H9 (cell line): ENCODE results near the gene PPA1. TPM values are rescaled to one million over a fixed set of nuclear protein-coding genes. Genes with fewer than 3 reads are reported as not detected.

Experiments used
- DNase-seq: peaks from one replicate; pipeline ENCODE4 v3.0.0-alpha.2; 2017
- H2AFZ ChIP-seq: one replicate; pipeline ENCODE4 v1.6.1; 2013; ENCODE audit warnings: mild to moderate bottlenecking, low read length, control low read depth, moderate library complexity
- H2AK5ac ChIP-seq: 2 replicates; pipeline ENCODE4 v1.6.1; 2013; ENCODE audit warnings: low read length, control low read depth, mixed read lengths; ENCODE audit not compliant: insufficient read length
- H2BK120ac ChIP-seq: one replicate; pipeline ENCODE4 v1.6.1; 2013; ENCODE audit warnings: low read depth, mild to moderate bottlenecking, low read length, control low read depth, inconsistent platforms; ENCODE audit not compliant: poor library complexity, severe bottlenecking
- H2BK12ac ChIP-seq: 2 replicates; pipeline ENCODE4 v1.6.1; 2013; ENCODE audit warnings: low read length, control low read depth, mixed read lengths, low read depth; ENCODE audit not compliant: insufficient read length
- H2BK15ac ChIP-seq: 2 replicates; pipeline ENCODE4 v1.6.1; 2013; ENCODE audit warnings: low read depth, low read length, control low read depth
- H2BK20ac ChIP-seq: one replicate; pipeline ENCODE4 v1.6.1; 2013; ENCODE audit warnings: low read depth, mild to moderate bottlenecking, low read length, control low read depth, inconsistent platforms; ENCODE audit not compliant: poor library complexity, severe bottlenecking
- H2BK5ac ChIP-seq: 2 replicates; pipeline ENCODE4 v1.6.1; 2013; ENCODE audit warnings: low read length, control low read depth, mixed read lengths; ENCODE audit not compliant: insufficient read length
- H3K14ac ChIP-seq: 2 replicates; pipeline ENCODE4 v1.6.1; 2013; ENCODE audit warnings: low read length, control low read depth; ENCODE audit not compliant: insufficient read depth
- H3K18ac ChIP-seq: 2 replicates; pipeline ENCODE4 v1.6.1; 2013; ENCODE audit warnings: low read depth, mild to moderate bottlenecking, mixed read lengths, low read length, control low read depth; ENCODE audit not compliant: insufficient read length
- H3K23ac ChIP-seq: 2 replicates; pipeline ENCODE4 v1.6.1; 2013; ENCODE audit warnings: low read length, control low read depth, mixed read lengths, low read depth; ENCODE audit not compliant: insufficient read length
- H3K23me2 ChIP-seq: 2 replicates; pipeline ENCODE4 v1.6.1; 2013; ENCODE audit warnings: low read depth, mild to moderate bottlenecking, mixed read lengths, low read length, control low read depth; ENCODE audit not compliant: insufficient read length, poor library complexity, severe bottlenecking
- H3K27ac ChIP-seq: 2 replicates; pipeline ENCODE4 v1.5.1; 2013; ENCODE audit warnings: low read length, control low read depth, mixed read lengths, low read depth; ENCODE audit not compliant: insufficient read length
- H3K27me3 ChIP-seq: 2 replicates; pipeline ENCODE4 v1.6.1; 2013; ENCODE audit warnings: low read length, control low read depth, inconsistent platforms; ENCODE audit not compliant: insufficient read depth
- H3K4ac ChIP-seq: 2 replicates; pipeline ENCODE4 v1.6.1; 2013; ENCODE audit warnings: low read depth, mild to moderate bottlenecking, control low read depth, inconsistent platforms, low read length, moderate library complexity
- H3K4me1 ChIP-seq: 2 replicates; pipeline ENCODE4 v1.6.1; 2013; ENCODE audit warnings: low read length, control low read depth, inconsistent platforms; ENCODE audit not compliant: insufficient read depth
- H3K4me2 ChIP-seq: 2 replicates; pipeline ENCODE4 v1.6.1; 2013; ENCODE audit warnings: low read length, control low read depth, mixed read lengths; ENCODE audit not compliant: insufficient read length, insufficient read depth
- H3K56ac ChIP-seq: 2 replicates; pipeline ENCODE4 v1.6.1; 2013; ENCODE audit warnings: low read depth, mild to moderate bottlenecking, mixed read lengths, low read length, control low read depth; ENCODE audit not compliant: insufficient read length
- H3K79me1 ChIP-seq: 2 replicates; pipeline ENCODE4 v1.6.1; 2013; ENCODE audit warnings: low read depth, mild to moderate bottlenecking, moderate library complexity, low read length, control low read depth, inconsistent platforms; ENCODE audit not compliant: insufficient read depth, poor library complexity, severe bottlenecking
- H3K79me2 ChIP-seq: 2 replicates; pipeline ENCODE4 v1.6.1; 2013; ENCODE audit warnings: low read length, control low read depth, inconsistent platforms; ENCODE audit not compliant: insufficient read depth
- H3K9ac ChIP-seq: 2 replicates; pipeline ENCODE4 v1.6.1; 2013; ENCODE audit warnings: low read length, control low read depth, mixed read lengths; ENCODE audit not compliant: insufficient read length; ENCODE audit errors: extremely low read depth
- H3K9me3 ChIP-seq: one replicate; pipeline ENCODE4 v1.6.1; 2013; ENCODE audit warnings: low read depth, low read length, inconsistent platforms; ENCODE audit not compliant: control insufficient read depth
- H3T11ph ChIP-seq: one replicate; pipeline ENCODE4 v1.6.1; 2013; ENCODE audit warnings: mild to moderate bottlenecking, low read length, control low read depth, inconsistent platforms
- H4K20me1 ChIP-seq: one replicate; pipeline ENCODE4 v1.6.1; 2013; ENCODE audit not compliant: control insufficient read depth, insufficient read length, insufficient read depth
- H4K5ac ChIP-seq: 2 replicates; pipeline ENCODE4 v1.6.1; 2013; ENCODE audit warnings: low read depth, mild to moderate bottlenecking, mixed read lengths, low read length, control low read depth; ENCODE audit not compliant: insufficient read length
- H4K8ac ChIP-seq: replicated peaks from 2 replicates; pipeline ENCODE4 v1.6.1; 2013; ENCODE audit warnings: low read length, control low read depth, mixed read lengths, low read depth; ENCODE audit not compliant: insufficient read length
- H4K91ac ChIP-seq: 2 replicates; pipeline ENCODE4 v1.6.1; 2013; ENCODE audit warnings: low read depth, mild to moderate bottlenecking, moderate library complexity, mixed read lengths, low read length, control low read depth; ENCODE audit not compliant: insufficient read length
- H3K27ac Mint-ChIP-seq, 3 experiments: 2 replicates in 2 of 3; 3 replicates in 1 of 3; pipeline ENCODE4 v1.8.0; 2020 to 2021; ENCODE audit warnings: mixed read lengths in 3 of 3, mild to moderate bottlenecking in 1 of 3, moderate library complexity in 1 of 3
- H3K27me3 Mint-ChIP-seq: 2 replicates; pipeline ENCODE4 v1.8.0; 2021; ENCODE audit warnings: low read depth, mild to moderate bottlenecking, moderate library complexity, mixed read lengths
- H3K36me3 Mint-ChIP-seq, 3 experiments: 2 replicates in 2 of 3; 3 replicates in 1 of 3; pipeline ENCODE4 v1.8.0; 2020 to 2021; ENCODE audit warnings: low read depth in 3 of 3, mixed read lengths in 3 of 3; ENCODE audit not compliant: insufficient read depth in 1 of 3
- H3K4me1 Mint-ChIP-seq, 2 experiments: 2 replicates each; pipeline ENCODE4 v1.8.0; 2020; ENCODE audit warnings: mixed read lengths in 2 of 2
- H3K4me3 Mint-ChIP-seq, 2 experiments: 2 replicates in 1 of 2; 3 replicates in 1 of 2; pipeline ENCODE4 v1.8.0; 2020 to 2021; ENCODE audit warnings: mild to moderate bottlenecking in 2 of 2, mixed read lengths in 2 of 2, moderate library complexity in 1 of 2
- H3K9me3 Mint-ChIP-seq, 2 experiments: 2 replicates in 1 of 2; 3 replicates in 1 of 2; pipeline ENCODE4 v1.8.0; 2020; ENCODE audit warnings: mild to moderate bottlenecking in 2 of 2, mixed read lengths in 2 of 2, moderate library complexity in 1 of 2
- WGBS: extraction: QIAGEN DNeasy Blood & Tissue Kit; methylation state at CpG from one replicate; pipeline ENCODE4 v1.1.7; 2013; ENCODE audit warnings: missing lambda C conversion rate, low lambda C conversion rate, mixed read lengths; ENCODE audit not compliant: insufficient read length; ENCODE audit errors: extremely low coverage; 5-methylcytosine and 5-hydroxymethylcytosine counted together
- total RNA-seq: library from RNA; stranded (reverse); gene quantifications from 2 replicates; pipeline ENCODE4 v1.2.1, GENCODE V29; 2021
- TF ChIP-seq, protein P1 (sequence below): fragments of 200-600 bp; sonication (generic); conservative IDR thresholded peaks from 3 replicates; pipeline ENCODE4 v1.8.0; 2021; ENCODE audit warnings: antibody characterized with exemption, mild to moderate bottlenecking

The PPA1 gene
- total RNA-seq, 1 experiment from 2014 or later, result 115 TPM

DNA sequence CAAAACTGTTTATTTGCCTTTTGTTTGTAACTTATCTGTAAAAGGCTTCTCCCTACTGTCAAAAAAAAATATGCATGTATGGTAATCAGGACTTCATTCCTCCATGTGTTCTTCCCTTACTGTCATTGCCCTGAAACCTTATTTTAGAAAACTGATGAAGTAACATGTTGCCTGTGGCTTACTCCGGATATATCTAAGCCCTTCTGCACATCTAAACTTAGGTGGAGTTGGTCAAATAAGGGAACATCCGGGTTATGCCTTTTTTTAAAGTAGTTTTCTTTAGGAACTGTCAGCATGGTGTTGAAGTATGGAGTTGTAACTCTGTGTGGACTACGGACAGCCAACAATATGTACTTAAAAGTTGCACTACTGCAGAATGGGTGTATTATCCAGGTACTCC, 69.1 kb downstream of the PPA1 start:
- H2BK15ac ChIP-seq, result no peak overlapping the region
- no peak overlapping the region for H3K18ac ChIP-seq
- no peak overlapping the region for H3K4me2 ChIP-seq
- no peaks in the 10 kb centered on the region for H3K9me3 ChIP-seq
- no peak overlapping the region for H3K27ac ChIP-seq
- Mint-ChIP-seq H3K27me3 (no peaks in the 10 kb centered on the region), H3K4me1 (peaks cover 14 to 22% of the 10 kb centered on the region in 2 experiments), H3K27ac (no peak overlapping the region), H3K9me3 (no peaks in the 10 kb centered on the region), H3K36me3 (peaks cover 4 to 39% (median 30%) of the 10 kb centered on the region in 3 experiments; a peak in 5 of 7 replicates), H3K4me3 (no peak overlapping the region)
- TF ChIP-seq, protein P1, sequence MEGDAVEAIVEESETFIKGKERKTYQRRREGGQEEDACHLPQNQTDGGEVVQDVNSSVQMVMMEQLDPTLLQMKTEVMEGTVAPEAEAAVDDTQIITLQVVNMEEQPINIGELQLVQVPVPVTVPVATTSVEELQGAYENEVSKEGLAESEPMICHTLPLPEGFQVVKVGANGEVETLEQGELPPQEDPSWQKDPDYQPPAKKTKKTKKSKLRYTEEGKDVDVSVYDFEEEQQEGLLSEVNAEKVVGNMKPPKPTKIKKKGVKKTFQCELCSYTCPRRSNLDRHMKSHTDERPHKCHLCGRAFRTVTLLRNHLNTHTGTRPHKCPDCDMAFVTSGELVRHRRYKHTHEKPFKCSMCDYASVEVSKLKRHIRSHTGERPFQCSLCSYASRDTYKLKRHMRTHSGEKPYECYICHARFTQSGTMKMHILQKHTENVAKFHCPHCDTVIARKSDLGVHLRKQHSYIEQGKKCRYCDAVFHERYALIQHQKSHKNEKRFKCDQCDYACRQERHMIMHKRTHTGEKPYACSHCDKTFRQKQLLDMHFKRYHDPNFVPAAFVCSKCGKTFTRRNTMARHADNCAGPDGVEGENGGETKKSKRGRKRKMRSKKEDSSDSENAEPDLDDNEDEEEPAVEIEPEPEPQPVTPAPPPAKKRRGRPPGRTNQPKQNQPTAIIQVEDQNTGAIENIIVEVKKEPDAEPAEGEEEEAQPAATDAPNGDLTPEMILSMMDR, result no peak
- no peaks in the 10 kb centered on the region for H3K79me1 ChIP-seq
- no peak overlapping the region for H3K14ac ChIP-seq
- H3K23ac ChIP-seq, result no peak overlapping the region
- WGBS, result no CpG with 5 or more reads among the region's 3 CpGs
- H4K8ac ChIP-seq, result no peak overlapping the region
- no peak overlapping the region for H2BK20ac ChIP-seq
- H4K20me1 ChIP-seq, result no peaks in the 10 kb centered on the region
- no peak overlapping the region for H3K56ac ChIP-seq
- H3K27me3 ChIP-seq, result no peaks in the 10 kb centered on the region
- peaks cover 34% of the 10 kb centered on the region; the same call in 1 of the 2 replicates for H3K79me2 ChIP-seq
- no peak overlapping the region for H2AFZ ChIP-seq
- no peak overlapping the region for H2BK5ac ChIP-seq
- no peak overlapping the region for H2BK120ac ChIP-seq
- no peak overlapping the region for H2BK12ac ChIP-seq
- no peaks in the 10 kb centered on the region for H3K23me2 ChIP-seq
- no peak overlapping the region for H3T11ph ChIP-seq
- DNase-seq, result no peak
- H3K9ac ChIP-seq, result no peak overlapping the region
- no peak overlapping the region for H4K5ac ChIP-seq
- no peaks in the 10 kb centered on the region for H3K4me1 ChIP-seq
- no peak overlapping the region for H4K91ac ChIP-seq
- no peak overlapping the region for H2AK5ac ChIP-seq
- H3K4ac ChIP-seq, result no peak overlapping the region
